Ishikawa (cell line): ENCODE results near the gene TLE1.

ENCODE experiments used
- CEBPB ChIP-seq: IDR thresholded peaks from 2 replicates; pipeline ENCODE4 v1.6.1; 2012
- CREB1 ChIP-seq: IDR thresholded peaks from 2 replicates; pipeline ENCODE4 v1.6.1; 2012; ENCODE audit warnings: low read depth
- EGR1 ChIP-seq: IDR thresholded peaks from 2 replicates; pipeline ENCODE4 v1.6.1; 2012
- EP300 ChIP-seq: IDR thresholded peaks from 2 replicates; pipeline ENCODE4 v1.6.1; 2012; ENCODE audit warnings: borderline replicate concordance
- FOXM1 ChIP-seq: IDR thresholded peaks from 2 replicates; pipeline ENCODE4 v1.6.1; 2012; ENCODE audit warnings: low read depth, borderline replicate concordance
- MAX ChIP-seq: IDR thresholded peaks from 2 replicates; pipeline ENCODE4 v1.6.1; 2012
- NFIC ChIP-seq: IDR thresholded peaks from 2 replicates; pipeline ENCODE4 v1.6.1; 2012
- RAD21 ChIP-seq: IDR thresholded peaks from 2 replicates; pipeline ENCODE4 v1.6.1; 2012; ENCODE audit warnings: low read depth
- TAF1 ChIP-seq: IDR thresholded peaks from 2 replicates; pipeline ENCODE4 v1.6.1; 2012; ENCODE audit warnings: low read depth, mild to moderate bottlenecking
- TCF12 ChIP-seq: IDR thresholded peaks from 2 replicates; pipeline ENCODE4 v1.6.1; 2012; ENCODE audit warnings: low read depth
- YY1 ChIP-seq: IDR thresholded peaks from 2 replicates; pipeline ENCODE4 v1.6.1; 2012; ENCODE audit warnings: low read depth
- ZBTB7A ChIP-seq: IDR thresholded peaks from 2 replicates; pipeline ENCODE4 v1.6.1; 2012; ENCODE audit warnings: low read depth
- TF ChIP-seq, protein P1 (sequence below): IDR thresholded peaks from 2 replicates; pipeline ENCODE4 v1.6.1; 2012; ENCODE audit warnings: low read depth, mild to moderate bottlenecking
- TF ChIP-seq, protein P2 (sequence below): IDR thresholded peaks from 2 replicates; pipeline ENCODE4 v1.6.1; 2012

DNA sequence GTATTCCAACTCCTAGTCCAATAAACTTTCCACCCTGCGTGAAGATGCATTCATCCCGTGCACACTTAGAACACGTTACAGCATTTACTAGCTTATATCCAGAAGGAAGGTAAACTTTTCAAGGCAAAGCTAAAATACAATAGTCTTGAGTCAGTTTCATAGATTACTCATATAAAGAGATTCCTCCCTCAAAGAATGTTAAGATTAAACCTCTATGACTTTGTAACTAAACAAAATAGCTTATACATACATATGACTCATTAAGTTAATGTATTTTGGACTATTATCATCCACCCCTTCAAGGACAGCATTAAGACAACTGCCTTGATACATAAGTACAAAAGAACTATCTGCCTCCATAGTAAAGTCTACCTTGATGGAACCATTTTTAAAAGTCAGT, 36.1 kb downstream of the TLE1 start:
- TF ChIP-seq RAD21 = no peak
- no peak for TF ChIP-seq ZBTB7A
- no peak for TF ChIP-seq CEBPB
- TF ChIP-seq TAF1 = no peak
- TF ChIP-seq TCF12 = no peak
- no peak for TF ChIP-seq MAX
- TF ChIP-seq NFIC = no peak
- TF ChIP-seq CREB1 = no peak
- no peak for TF ChIP-seq YY1
- TF ChIP-seq, protein P1, sequence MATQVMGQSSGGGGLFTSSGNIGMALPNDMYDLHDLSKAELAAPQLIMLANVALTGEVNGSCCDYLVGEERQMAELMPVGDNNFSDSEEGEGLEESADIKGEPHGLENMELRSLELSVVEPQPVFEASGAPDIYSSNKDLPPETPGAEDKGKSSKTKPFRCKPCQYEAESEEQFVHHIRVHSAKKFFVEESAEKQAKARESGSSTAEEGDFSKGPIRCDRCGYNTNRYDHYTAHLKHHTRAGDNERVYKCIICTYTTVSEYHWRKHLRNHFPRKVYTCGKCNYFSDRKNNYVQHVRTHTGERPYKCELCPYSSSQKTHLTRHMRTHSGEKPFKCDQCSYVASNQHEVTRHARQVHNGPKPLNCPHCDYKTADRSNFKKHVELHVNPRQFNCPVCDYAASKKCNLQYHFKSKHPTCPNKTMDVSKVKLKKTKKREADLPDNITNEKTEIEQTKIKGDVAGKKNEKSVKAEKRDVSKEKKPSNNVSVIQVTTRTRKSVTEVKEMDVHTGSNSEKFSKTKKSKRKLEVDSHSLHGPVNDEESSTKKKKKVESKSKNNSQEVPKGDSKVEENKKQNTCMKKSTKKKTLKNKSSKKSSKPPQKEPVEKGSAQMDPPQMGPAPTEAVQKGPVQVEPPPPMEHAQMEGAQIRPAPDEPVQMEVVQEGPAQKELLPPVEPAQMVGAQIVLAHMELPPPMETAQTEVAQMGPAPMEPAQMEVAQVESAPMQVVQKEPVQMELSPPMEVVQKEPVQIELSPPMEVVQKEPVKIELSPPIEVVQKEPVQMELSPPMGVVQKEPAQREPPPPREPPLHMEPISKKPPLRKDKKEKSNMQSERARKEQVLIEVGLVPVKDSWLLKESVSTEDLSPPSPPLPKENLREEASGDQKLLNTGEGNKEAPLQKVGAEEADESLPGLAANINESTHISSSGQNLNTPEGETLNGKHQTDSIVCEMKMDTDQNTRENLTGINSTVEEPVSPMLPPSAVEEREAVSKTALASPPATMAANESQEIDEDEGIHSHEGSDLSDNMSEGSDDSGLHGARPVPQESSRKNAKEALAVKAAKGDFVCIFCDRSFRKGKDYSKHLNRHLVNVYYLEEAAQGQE = no peak
- no peak for TF ChIP-seq EGR1
- TF ChIP-seq FOXM1 = no peak
- TF ChIP-seq, protein P2, sequence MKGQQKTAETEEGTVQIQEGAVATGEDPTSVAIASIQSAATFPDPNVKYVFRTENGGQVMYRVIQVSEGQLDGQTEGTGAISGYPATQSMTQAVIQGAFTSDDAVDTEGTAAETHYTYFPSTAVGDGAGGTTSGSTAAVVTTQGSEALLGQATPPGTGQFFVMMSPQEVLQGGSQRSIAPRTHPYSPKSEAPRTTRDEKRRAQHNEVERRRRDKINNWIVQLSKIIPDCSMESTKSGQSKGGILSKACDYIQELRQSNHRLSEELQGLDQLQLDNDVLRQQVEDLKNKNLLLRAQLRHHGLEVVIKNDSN = no peak
- no peak for TF ChIP-seq EP300
